Measurements from ENCODE around the gene ARPC4. TPM values are rescaled to one million over a fixed set of nuclear protein-coding genes. Genes with fewer than 3 reads are reported as not detected.

ARPC4 gene
- total RNA-seq, 4 donors from 2014 or later = 104 to 189 (median 143) TPM

DNA sequence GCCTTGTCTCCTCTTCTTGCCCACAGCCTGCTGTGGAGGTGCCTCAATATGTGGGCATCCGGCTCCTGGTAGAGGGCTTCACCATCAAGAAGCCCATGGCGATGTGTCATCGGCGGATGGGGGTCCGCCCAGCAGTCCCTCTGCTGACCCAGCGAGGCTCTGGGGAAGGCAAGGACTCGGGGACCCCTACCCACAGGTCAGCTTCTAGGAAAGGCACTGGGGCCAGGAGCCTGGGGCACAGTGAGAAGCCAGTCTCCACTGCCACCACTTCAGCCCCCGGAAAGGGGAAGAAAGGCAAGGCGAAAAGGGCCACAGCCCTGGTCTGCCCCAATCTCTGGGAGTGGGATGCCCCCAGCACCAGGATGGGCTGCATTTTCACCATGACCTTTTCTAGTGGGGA is 40.2 kb downstream of the ARPC4 start:
- H3K27ac ChIP-seq = no peak overlapping the region
- WGBS, 2 donors (ENCODE audit: low coverage in 1 of 2) = 95% methylated on average over 9 of the region's 9 CpGs; no CpG with 5 or more reads in 1 of the 2 donors
- in situ Hi-C loops (cut with MboI; ENCODE audit: low pct_ligation_motif_present in 1 of 4, low pct_unique_long_range_greater_than_20kb in 1 of 4, low sequenced_read_pairs in 3 of 4) (no loop called here), intact Hi-C loops (cut with DNase I; ENCODE audit: low total_unique reads) (no loop called here)
- no peak overlapping the region for H3K4me3 ChIP-seq
- DNase-seq = no peak
- no peaks in the 10 kb centered on the region for H3K36me3 ChIP-seq
- TF ChIP-seq POLR2A (IDR thresholded peaks at IDR 0.05) = no peak
- no peak for TF ChIP-seq POLR2AphosphoS5 (IDR thresholded peaks at IDR 0.05)
- TF ChIP-seq EP300 (IDR thresholded peaks at IDR 0.05; ENCODE audit: low read depth) = no peak
- TF ChIP-seq, protein P1, sequence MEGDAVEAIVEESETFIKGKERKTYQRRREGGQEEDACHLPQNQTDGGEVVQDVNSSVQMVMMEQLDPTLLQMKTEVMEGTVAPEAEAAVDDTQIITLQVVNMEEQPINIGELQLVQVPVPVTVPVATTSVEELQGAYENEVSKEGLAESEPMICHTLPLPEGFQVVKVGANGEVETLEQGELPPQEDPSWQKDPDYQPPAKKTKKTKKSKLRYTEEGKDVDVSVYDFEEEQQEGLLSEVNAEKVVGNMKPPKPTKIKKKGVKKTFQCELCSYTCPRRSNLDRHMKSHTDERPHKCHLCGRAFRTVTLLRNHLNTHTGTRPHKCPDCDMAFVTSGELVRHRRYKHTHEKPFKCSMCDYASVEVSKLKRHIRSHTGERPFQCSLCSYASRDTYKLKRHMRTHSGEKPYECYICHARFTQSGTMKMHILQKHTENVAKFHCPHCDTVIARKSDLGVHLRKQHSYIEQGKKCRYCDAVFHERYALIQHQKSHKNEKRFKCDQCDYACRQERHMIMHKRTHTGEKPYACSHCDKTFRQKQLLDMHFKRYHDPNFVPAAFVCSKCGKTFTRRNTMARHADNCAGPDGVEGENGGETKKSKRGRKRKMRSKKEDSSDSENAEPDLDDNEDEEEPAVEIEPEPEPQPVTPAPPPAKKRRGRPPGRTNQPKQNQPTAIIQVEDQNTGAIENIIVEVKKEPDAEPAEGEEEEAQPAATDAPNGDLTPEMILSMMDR (IDR thresholded peaks at IDR 0.05) = no peak
- H3K27me3 ChIP-seq = no peaks in the 10 kb centered on the region
- no peaks in the 10 kb centered on the region for H3K9me3 ChIP-seq
- no peaks in the 10 kb centered on the region for H3K4me1 ChIP-seq

DNA sequence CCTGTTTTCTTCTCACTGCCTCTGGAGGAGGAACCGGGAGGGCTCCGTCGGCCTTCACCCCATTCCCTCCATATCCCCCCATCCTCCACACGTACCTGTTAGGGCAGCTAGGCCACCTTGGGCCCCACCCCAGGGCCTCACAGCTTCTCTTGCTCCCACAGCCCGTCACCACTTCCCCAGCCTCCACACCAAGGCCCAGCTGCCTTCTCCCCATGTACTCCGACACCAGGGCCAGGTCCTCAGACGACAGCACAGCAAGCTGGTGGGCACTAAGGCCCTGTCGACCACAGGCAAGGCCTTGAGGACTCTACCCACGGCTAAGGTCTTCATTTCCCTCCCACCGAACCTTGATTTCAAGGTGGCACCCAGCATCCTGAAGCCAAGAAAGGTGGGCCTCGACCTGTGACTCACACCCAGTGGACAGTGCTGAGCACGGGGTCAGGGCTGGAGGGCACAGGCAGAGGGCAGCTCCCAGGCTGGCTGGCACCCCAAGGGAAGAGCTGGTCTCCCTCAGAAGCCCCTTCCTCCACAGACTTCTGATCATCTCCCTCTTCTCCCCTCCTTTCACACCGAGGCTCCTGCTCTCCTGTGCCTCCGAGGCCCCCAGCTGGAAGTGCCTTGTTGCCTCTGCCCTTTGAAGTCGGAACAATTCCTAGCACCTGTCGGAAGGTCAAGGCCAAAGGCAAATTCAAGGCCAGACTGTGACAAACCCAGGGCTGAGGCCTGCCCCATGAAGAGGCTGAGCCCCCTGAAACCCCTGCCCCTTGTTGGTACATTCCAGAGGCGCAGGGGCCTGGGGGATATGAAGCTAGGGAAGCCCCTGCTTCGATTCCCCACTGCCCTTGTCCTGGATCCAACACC is 41.9 kb downstream of the ARPC4 start:
- H3K27me3 ChIP-seq = no peaks in the 10 kb centered on the region
- WGBS, 2 donors (ENCODE audit: low coverage in 1 of 2) = 85% methylated on average over 18 of the region's 18 CpGs; no CpG with 5 or more reads in 1 of the 2 donors
- DNase-seq = no peak
- no peak for TF ChIP-seq POLR2A (IDR thresholded peaks at IDR 0.05)
- no peak for TF ChIP-seq EP300 (IDR thresholded peaks at IDR 0.05; ENCODE audit: low read depth)
- TF ChIP-seq POLR2AphosphoS5 (IDR thresholded peaks at IDR 0.05) = no peak
- TF ChIP-seq, protein P1 (IDR thresholded peaks at IDR 0.05) = no peak
- in situ Hi-C loops (cut with MboI; ENCODE audit: low pct_ligation_motif_present in 1 of 4, low pct_unique_long_range_greater_than_20kb in 1 of 4, low sequenced_read_pairs in 3 of 4) = no loop called here
- H3K9me3 ChIP-seq = no peaks in the 10 kb centered on the region
- H3K4me3 ChIP-seq = no peak overlapping the region
- H3K36me3 ChIP-seq = no peaks in the 10 kb centered on the region
- H3K4me1 ChIP-seq = no peaks in the 10 kb centered on the region
- no peak overlapping the region for H3K27ac ChIP-seq
- intact Hi-C loops (cut with DNase I; ENCODE audit: low total_unique reads) = no loop called here

DNA sequence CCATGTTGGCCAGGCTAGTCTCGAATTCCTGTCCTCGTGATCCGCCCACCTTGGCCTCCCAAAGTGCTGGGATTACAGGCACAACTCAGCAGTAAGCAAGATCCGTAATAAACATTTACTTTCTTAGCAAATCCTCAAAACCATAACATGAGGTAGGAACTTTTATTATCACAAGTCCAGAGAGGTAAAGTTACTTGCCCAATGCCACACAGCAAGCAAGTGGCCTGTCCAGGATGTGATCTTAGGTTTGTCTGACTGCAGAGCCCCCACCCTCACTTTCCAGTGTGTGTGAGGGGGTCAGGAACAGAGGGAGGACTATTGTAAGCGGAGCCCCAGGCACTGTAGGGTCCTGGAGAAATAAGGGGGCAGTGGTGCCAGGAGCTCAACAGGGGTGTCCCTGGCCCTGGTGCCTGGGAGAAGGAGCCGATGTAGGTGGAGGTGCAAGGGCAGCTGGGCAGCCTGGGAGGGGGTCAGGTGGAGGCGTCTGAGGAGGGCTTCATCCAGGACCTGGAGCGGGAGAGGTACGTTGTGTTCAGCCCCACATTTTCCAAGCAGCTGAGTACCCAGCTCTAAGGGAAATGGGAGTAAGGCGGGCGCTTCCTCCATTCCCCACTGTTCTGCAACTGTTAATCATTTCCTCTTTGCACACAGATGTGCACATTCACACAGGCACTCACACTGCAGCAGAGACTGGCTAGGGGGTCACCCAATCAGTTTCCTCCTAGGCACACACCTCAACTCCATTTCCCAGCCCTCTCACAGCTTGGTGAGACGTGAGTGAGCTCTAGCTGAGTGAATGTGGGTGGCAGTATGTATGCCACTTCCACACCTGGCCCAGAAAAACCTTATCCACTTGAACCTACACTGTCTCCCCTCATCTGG is 45.1 kb downstream of the ARPC4 start:
- TF ChIP-seq EP300 (IDR thresholded peaks at IDR 0.05; ENCODE audit: low read depth) = no peak
- no peak for TF ChIP-seq POLR2A (IDR thresholded peaks at IDR 0.05)
- TF ChIP-seq, protein P1 (IDR thresholded peaks at IDR 0.05) = no peak
- TF ChIP-seq POLR2AphosphoS5 (IDR thresholded peaks at IDR 0.05) = no peak
- Histone ChIP-seq H3K9me3 (no peaks in the 10 kb centered on the region), H3K4me3 (no peak overlapping the region), H3K27me3 (no peaks in the 10 kb centered on the region), H3K36me3 (peaks cover 0 to 18% (median 2%) of the 10 kb centered on the region in 4 donors), H3K27ac (no peak overlapping the region), H3K4me1 (peaks cover 0 to 7% (median 5%) of the 10 kb centered on the region in 4 donors)
- intact Hi-C loops (cut with DNase I; ENCODE audit: low total_unique reads) (no loop called here), in situ Hi-C loops (cut with MboI; ENCODE audit: low pct_ligation_motif_present in 1 of 4, low pct_unique_long_range_greater_than_20kb in 1 of 4, low sequenced_read_pairs in 3 of 4) (no loop called here)
- no peak for DNase-seq
- 93% methylated on average over 12 of the region's 12 CpGs; no CpG with 5 or more reads in 1 of the 2 donors for WGBS, 2 donors (ENCODE audit: low coverage in 1 of 2)

DNA sequence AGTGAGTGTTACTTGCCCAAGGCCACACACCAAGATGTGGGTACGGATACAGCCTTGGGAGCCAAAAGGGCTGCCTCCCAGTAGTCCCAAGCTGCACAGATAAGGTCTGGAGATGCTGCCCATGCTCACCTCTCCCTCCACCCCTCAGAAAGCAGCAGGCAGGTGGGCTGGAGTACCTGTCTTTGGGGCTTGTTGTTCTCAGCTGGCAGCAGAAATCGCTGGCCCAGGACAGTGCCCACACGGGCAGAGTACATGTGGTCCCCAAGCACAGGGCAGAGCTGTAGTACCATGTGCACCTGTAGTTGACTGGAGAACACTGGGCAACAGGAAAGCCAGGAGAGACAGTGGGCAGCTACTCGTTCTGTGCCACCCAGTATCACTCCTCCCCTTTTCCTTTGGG is 46.0 kb downstream of the ARPC4 start:
- WGBS, 2 donors (ENCODE audit: low coverage in 1 of 2) = 82% methylated on average over 4 of the region's 4 CpGs; no CpG with 5 or more reads in 1 of the 2 donors
- no peak for DNase-seq
- Histone ChIP-seq H3K9me3 (no peaks in the 10 kb centered on the region), H3K27me3 (no peaks in the 10 kb centered on the region), H3K4me3 (no peak overlapping the region), H3K27ac (no peak overlapping the region), H3K4me1 (peaks cover 0 to 11% (median 7%) of the 10 kb centered on the region in 4 donors), H3K36me3 (peaks cover 0 to 18% (median 2%) of the 10 kb centered on the region in 4 donors)
- in situ Hi-C loops (cut with MboI; ENCODE audit: low pct_ligation_motif_present in 1 of 4, low pct_unique_long_range_greater_than_20kb in 1 of 4, low sequenced_read_pairs in 3 of 4) = no loop called here
- TF ChIP-seq EP300 (IDR thresholded peaks at IDR 0.05; ENCODE audit: low read depth) (no peak), POLR2A (IDR thresholded peaks at IDR 0.05) (no peak), POLR2AphosphoS5 (IDR thresholded peaks at IDR 0.05) (no peak)
- TF ChIP-seq, protein P1 (IDR thresholded peaks at IDR 0.05) = no peak
- intact Hi-C loops (cut with DNase I; ENCODE audit: low total_unique reads) = no loop called here

Measured in transverse colon (tissue), 4 donors.